ENCODE data around the gene SPSB3. TPM values are rescaled to one million over a fixed set of nuclear protein-coding genes. Genes with fewer than 3 reads are reported as not detected.

SPSB3 gene
- total RNA-seq (2022; extraction: Qiagen RNA extraction), result 17.7 to 28.2 TPM (median 24.7 TPM) in 5 replicates

DNA sequence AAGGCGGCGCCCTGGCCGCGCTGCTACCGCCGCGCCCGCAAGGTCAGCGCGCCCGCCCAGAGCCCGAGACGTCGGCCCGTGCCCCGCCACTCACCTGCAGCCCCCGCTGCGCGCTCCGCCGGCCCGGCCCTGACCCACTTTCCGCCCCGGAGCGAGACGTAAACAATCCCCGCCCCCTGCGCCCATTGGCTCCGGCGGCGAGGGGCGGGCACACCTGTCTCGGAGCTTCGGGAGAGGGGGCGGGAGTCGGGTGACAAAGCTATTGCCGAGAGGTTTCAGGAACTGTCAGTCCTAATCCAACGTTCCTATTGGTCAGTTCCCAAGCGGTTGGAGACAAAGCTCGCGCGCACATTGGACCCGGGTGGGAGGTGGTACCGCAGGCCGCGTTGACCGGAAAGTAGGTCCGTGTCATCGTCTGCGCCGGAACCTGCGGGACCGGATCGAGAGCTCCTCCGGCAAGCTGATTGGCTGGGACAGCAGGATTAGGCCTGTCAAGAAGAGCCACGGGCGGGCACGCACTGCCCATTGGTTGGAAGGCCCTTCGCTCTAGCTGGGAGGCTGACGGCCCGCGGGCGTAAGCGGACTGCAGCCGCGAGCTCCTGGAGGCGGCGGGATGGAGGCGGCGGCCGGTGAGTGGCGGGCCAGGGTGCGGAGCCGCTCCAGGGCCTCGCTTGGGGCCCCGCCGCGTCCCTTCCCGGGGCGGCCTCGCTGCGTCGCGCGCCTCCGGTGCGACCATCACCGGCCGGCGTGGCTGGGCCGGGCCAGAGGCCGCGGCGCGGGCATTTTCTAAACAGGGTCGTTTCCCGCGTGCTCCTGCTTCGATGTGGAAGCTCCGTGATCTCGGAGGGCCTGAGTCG is at the start of gene SPSB3, which contains the start of gene NUBP2:
SPSB3 (minus strand) TSS at position 164 of the 857 bp plus-strand sequence. CDS start 1,088 bp downstream, outside the sequence.
NUBP2 (plus strand) TSS at position 553 of the 857 bp plus-strand sequence; CDS start at position 614, 61 bp downstream.

DNA sequence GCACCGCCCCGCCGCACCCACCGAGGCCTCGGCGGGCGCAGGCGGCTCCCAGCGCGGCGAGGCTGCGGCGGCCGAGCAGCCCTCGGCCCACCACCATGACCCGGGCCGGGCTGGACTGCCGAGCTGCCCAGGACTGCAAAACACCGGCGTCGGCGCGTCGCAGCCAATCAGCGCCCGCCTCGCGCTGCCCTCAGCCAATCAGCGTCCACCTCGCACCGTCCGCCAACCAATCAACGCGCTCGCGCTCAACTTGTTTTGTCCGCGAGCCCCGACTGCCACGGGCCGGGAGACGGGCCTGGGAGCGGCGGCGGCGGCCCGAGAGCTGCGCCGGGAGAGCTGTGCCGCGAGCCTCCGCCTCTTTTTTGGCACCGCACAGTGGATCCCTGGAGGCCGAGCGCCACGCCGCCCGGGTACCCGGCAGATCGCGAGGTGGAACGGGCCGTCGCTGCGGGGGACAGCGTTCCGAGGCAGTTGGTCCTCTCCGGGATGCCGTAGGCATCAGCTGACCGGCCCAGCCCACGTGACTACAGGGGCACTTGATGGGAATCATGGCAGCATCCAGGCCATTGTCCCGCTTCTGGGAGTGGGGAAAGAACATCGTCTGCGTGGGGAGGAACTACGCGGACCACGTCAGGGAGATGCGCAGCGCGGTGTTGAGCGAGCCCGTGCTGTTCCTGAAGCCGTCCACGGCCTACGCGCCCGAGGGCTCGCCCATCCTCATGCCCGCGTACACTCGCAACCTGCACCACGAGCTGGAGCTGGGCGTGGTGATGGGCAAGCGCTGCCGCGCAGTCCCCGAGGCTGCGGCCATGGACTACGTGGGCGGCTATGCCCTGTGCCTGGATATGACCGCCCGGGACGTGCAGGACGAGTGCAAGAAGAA is 44.6 kb upstream of the SPSB3 start, which contains the start of the genes FAHD1 and HAGH:
FAHD1 (plus strand) TSS at position 516 of the 883 bp plus-strand sequence; CDS start at position 549, 33 bp downstream.
HAGH (minus strand) TSS at position 135 of the 883 bp plus-strand sequence; CDS start at position 97, 38 bp downstream.

DNA sequence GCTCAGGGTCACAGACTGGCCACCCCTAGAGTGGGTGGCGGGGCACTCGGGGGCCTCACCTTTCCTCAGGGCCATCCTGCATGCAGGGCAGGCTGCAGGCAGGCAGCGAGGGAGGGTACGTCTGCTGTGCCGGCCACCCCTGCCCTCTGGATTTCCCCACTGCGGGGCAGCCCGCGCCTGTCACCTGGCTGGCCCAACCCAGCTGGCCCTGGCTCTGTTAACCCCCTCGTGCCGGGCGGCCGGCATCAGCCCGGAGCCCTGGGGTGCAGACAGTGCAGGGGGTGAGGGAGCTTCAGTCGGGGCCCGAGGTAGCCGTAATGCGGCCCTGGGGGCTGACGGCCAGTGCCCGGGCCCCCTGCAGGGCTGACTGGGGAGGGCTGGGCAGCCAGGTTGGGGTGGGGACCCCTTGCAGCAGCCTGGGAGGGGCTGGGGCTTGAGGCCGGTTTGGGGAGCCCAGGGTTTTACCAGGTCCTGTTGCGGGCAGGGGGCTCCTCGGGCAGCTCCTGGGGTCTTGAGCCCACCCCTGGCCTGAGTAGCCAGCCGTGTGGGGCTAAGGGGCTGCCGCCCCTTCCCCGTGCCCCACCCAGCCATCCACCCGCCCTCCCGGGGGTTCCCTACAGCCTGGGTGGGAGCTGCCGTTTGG is 11.3 kb upstream of the SPSB3 start, which contains the start of gene IGFALS:
IGFALS (minus strand) TSS at position 128 of the 643 bp plus-strand sequence; CDS start at position 75, 53 bp downstream.

DNA sequence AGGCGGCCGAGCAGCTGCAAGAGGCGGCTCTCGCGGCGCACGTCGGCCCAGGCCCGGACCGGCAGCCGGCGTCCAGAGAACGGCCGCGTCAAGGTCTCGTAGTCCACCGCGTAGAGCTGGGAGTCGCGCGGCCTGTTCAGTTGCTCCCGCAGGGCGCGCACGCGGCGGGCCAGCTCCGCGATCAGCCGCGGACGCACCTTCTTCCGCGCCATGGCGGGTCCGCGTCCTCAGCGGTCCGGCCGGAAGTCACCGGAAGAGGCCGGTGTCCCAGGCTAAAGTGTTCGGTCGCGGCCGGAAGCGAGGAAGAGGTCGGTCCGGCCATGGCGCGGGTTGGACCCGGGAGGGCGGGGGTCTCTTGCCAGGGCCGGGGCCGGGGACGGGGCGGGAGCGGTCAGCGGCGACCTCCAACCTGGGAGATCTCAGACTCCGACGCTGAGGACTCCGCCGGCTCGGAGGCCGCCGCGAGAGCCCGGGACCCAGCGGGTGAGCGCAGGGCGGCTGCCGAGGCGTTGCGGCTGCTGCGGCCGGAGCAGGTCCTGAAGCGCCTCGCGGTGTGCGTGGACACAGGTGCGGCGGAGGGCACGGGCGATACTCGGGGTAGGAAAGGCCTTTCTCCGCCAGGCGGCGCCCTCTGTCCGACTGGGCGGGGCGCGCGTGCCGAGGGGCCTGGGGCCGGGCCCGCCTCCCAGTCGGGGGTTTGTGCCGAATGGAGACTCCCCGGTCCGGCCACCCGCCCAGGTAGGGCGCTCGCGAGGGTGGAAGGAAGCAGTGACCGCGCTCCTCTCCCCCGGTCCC is 9.3 kb downstream of the SPSB3 start, which contains the start of gene MRPS34:
MRPS34 (minus strand) TSS at position 227 of the 795 bp plus-strand sequence; CDS start at position 212, 15 bp downstream.

DNA sequence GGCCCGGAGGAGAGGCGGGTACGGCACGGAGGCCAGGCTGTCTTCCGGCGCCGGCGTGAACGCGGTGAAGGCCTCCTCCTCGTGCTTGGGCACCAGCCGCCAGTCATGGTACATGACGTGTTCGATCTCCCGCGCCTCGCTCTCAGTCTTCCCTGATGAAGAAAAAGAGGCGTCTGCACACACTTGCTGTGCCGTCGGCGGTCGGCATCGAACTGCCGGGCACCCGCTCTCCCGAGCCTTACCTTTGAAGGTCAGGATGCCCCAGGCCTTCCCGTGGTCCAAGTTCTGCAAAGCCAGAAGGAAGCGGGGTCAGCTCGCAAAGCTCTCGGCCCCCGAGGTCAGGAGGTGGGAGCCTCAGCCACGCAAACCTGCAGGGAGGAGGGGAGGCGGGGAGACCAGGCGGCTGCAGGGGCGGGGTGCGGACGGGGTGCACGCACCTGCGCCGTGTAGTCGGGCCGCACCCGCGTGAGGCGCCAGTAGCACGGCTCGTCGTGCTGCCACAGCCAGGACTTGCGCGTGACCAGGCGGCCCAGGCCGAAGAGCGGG is 9.9 kb downstream of the SPSB3 start, which contains the start of gene EME2:
EME2 (plus strand) TSS at position 449 of the 546 bp plus-strand sequence. CDS start 418 bp downstream, outside the sequence.

DNA sequence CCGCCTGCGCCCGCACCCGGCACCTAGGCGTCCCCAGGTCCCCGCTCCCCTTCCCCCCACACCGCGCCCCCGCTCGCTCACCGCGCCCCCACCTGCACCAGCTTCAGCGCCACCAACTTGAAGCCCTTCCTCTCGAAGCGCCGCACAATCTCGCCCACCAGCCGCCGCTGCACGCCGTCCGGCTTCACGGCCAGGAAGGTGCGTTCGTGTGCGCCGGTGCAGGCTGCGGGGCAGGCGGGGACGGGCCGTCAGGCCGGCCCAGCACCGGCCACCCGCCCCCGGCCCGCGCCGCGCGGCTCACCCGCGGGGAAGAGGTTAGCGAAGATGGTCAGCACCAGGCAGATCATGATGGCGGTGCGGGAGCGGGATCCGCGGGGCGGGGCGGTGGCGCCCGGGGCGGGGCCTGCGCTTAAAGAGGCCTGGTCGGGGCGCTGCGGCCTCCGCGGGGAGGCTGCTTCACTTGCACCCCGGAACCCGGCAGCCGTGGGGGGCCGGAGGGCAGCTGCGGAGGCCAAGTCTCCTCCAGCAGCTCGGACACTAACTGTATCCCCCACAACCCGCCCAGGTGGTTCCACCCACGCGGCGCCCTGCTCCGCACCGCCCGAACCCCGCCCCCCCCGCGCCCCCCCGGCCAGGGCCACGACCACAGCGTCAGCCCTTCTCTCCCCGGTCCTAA is 11.0 kb downstream of the SPSB3 start, which contains the start of gene NME3:
NME3 (minus strand) TSS at position 356 of the 676 bp plus-strand sequence; CDS start at position 347, 9 bp downstream.

Other genes starting within 250 kb of the SPSB3 start
- 0.07 to 0.23 TPM (median 0.12 TPM) in 3 of 5 replicates, not detected in the others for gene TMEM204, start 248.9 kb downstream of the SPSB3 start, total RNA-seq (2022; extraction: Qiagen RNA extraction)
- gene IFT140, start 170.5 kb downstream of the SPSB3 start, total RNA-seq (2022; extraction: Qiagen RNA extraction), result 6.3 to 9.5 TPM (median 8.4 TPM) in 5 replicates
- 13.3 to 16.8 TPM (median 14.3 TPM) in 5 replicates for gene CRAMP1, start 170.2 kb downstream of the SPSB3 start, total RNA-seq (2022; extraction: Qiagen RNA extraction)
- 170 to 228 TPM (median 171 TPM) in 5 replicates for gene JPT2, start 104.3 kb downstream of the SPSB3 start, total RNA-seq (2022; extraction: Qiagen RNA extraction)
- gene MAPK8IP3, start 76.4 kb downstream of the SPSB3 start, total RNA-seq (2022; extraction: Qiagen RNA extraction), result 49.3 to 62.0 TPM (median 54.2 TPM) in 5 replicates
- gene NME3, start 11.0 kb downstream of the SPSB3 start, total RNA-seq (2022; extraction: Qiagen RNA extraction), result 26.6 to 61.2 TPM (median 60.2 TPM) in 5 replicates
- 7.3 to 10.3 TPM (median 10.0 TPM) in 5 replicates for gene EME2, start 9.8 kb downstream of the SPSB3 start, total RNA-seq (2022; extraction: Qiagen RNA extraction)
- gene MRPS34, start 9.4 kb downstream of the SPSB3 start, total RNA-seq (2022; extraction: Qiagen RNA extraction), result 152 to 264 TPM (median 244 TPM) in 5 replicates
- 57.8 to 83.0 TPM (median 82.4 TPM) in 5 replicates for gene NUBP2, start 389 bp upstream of the SPSB3 start, total RNA-seq (2022; extraction: Qiagen RNA extraction)
- 0.06 to 0.21 TPM (median 0.10 TPM) in 4 of 5 replicates, not detected in the other for gene IGFALS, start 11.1 kb upstream of the SPSB3 start, total RNA-seq (2022; extraction: Qiagen RNA extraction)
- 60.7 to 69.0 TPM (median 64.0 TPM) in 5 replicates for gene HAGH, start 44.3 kb upstream of the SPSB3 start, total RNA-seq (2022; extraction: Qiagen RNA extraction)
- 45.5 to 52.7 TPM (median 47.8 TPM) in 5 replicates for gene FAHD1, start 44.6 kb upstream of the SPSB3 start, total RNA-seq (2022; extraction: Qiagen RNA extraction)
- 1.1 to 1.6 TPM (median 1.3 TPM) in 5 replicates for gene MEIOB, start 89.6 kb upstream of the SPSB3 start, total RNA-seq (2022; extraction: Qiagen RNA extraction)
- gene HS3ST6, start 135.8 kb upstream of the SPSB3 start, total RNA-seq (2022; extraction: Qiagen RNA extraction), result 0.83 to 2.1 TPM (median 1.8 TPM) in 5 replicates
- 33.7 to 43.6 TPM (median 40.0 TPM) in 5 replicates for gene MSRB1, start 160.6 kb upstream of the SPSB3 start, total RNA-seq (2022; extraction: Qiagen RNA extraction)
- 0.10 TPM in 1 of 5 replicates, not detected in the others for gene RPL3L, start 172.1 kb upstream of the SPSB3 start, total RNA-seq (2022; extraction: Qiagen RNA extraction)
- gene NDUFB10, start 177.0 kb upstream of the SPSB3 start, total RNA-seq (2022; extraction: Qiagen RNA extraction), result 245 to 283 TPM (median 249 TPM) in 5 replicates
- gene RPS2, start 182.3 kb upstream of the SPSB3 start, total RNA-seq (2022; extraction: Qiagen RNA extraction), result 3,439 to 5,329 TPM (median 5,152 TPM) in 5 replicates
- gene RNF151, start 184.3 kb upstream of the SPSB3 start, total RNA-seq (2022; extraction: Qiagen RNA extraction), result 0.14 TPM in 1 of 5 replicates, not detected in the others
- 32.4 to 40.8 TPM (median 37.5 TPM) in 5 replicates for gene TBL3, start 189.5 kb upstream of the SPSB3 start, total RNA-seq (2022; extraction: Qiagen RNA extraction)
- 0.17 to 0.29 TPM (median 0.20 TPM) in 5 replicates for gene NOXO1, start 198.9 kb upstream of the SPSB3 start, total RNA-seq (2022; extraction: Qiagen RNA extraction)
- gene GFER, start 201.6 kb upstream of the SPSB3 start, total RNA-seq (2022; extraction: Qiagen RNA extraction), result 25.6 to 46.4 TPM (median 39.9 TPM) in 5 replicates
- 5.7 to 8.9 TPM (median 7.9 TPM) in 5 replicates for gene SYNGR3, start 207.4 kb upstream of the SPSB3 start, total RNA-seq (2022; extraction: Qiagen RNA extraction)
- 53.2 to 59.8 TPM (median 55.6 TPM) in 5 replicates for gene ZNF598, start 227.2 kb upstream of the SPSB3 start, total RNA-seq (2022; extraction: Qiagen RNA extraction)
- gene NPW, start 237.2 kb upstream of the SPSB3 start, total RNA-seq (2022; extraction: Qiagen RNA extraction), result 0.40 to 1.3 TPM (median 0.85 TPM) in 5 replicates
- 49.8 to 63.3 TPM (median 62.7 TPM) in 5 replicates for gene NHERF2, start 244.3 kb upstream of the SPSB3 start, total RNA-seq (2022; extraction: Qiagen RNA extraction)